ENCODE results near the gene GRIN3B.

GRCh38 chr19:1032264-1032867 lies 32.1 kb downstream of the GRIN3B start:
- TF ChIP-seq CTCF (IDR thresholded peaks at IDR 0.05) = no peak
- no peak for TF ChIP-seq POLR2A (IDR thresholded peaks at IDR 0.05)
